NCI-H2081 treated with DMSO at 0.1 percent for 48 hours (cell line): Measurements from ENCODE around the gene CFP.
"Not testable (repeated sequence)": the region's sequence is repeated elsewhere in the genome, so short reads cannot be mapped to it uniquely, and the experiment has no call there.

Source experiments
- DNase-seq: peaks from one replicate; lab custom pipeline; 2025; lab: John Stamatoyannopoulos, UW

Gene CFP

GRCh38 chrX:47603125-47603524 lies 26.6 kb downstream of the CFP start:
- DNase-seq: not testable (repeated sequence)

DNA sequence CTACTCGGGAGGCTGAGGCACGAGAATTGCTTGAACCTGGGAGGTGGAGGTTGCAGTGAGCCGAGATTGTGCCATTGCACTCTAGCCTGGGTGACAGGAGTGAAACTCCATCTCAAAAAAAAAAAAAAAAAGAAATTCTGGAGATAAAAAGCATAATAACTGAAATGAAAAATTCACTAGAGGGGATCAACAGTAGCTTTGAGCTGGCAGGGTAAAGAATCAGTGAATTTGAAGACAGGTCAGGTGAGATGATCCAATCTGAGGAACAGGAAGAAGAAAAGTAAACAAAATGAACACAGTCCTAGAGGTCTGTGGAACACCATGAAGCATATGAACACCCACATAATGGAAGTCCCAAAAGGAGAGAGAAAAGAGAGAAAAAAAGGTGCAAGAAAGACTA lies 32.5 kb downstream of the CFP start:
- DNase-seq: no peak

DNA sequence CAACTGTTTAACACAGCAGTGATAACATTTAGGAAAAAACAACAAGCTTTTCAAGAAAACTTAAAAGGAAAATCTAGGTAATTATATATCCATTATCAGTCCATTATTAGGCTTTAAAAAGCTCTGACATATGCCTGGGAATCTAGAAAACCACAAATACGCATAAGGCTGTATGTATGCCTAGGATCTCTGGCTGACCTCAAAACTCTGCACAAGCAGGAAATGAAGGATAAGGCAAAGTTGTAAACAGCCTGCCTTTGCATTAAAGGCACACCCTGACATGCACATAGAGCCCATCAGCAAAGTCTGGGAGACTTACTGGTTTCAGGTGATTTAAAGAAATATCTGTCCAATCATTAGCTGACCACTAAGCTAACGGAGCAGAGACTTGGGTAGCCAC lies 33.5 kb downstream of the CFP start:
- DNase-seq: no peak

- no peak for DNase-seq
Observed at GRCh38 chrX:47595716-47596251, 33.9 kb downstream of the CFP start.

DNA sequence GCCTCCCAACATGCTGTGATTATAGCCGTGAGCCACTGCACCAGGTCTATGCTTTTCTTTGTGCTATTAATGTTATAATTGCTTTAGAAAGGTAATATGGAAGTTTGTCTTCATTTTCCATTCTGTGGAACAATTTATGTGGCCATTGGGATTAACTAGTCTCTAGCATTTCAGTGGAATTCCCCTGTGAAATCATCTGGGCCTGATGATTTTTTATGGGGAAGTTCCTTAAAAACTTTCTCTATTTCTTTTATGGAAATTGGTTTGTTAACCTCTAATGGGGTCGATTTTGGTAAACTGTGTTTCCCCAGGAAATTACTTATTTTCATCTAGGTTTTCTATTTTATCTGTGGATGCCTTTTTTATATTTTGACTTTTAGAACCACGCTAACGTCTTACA lies 36.2 kb downstream of the CFP start:
- DNase-seq: no peak

DNA sequence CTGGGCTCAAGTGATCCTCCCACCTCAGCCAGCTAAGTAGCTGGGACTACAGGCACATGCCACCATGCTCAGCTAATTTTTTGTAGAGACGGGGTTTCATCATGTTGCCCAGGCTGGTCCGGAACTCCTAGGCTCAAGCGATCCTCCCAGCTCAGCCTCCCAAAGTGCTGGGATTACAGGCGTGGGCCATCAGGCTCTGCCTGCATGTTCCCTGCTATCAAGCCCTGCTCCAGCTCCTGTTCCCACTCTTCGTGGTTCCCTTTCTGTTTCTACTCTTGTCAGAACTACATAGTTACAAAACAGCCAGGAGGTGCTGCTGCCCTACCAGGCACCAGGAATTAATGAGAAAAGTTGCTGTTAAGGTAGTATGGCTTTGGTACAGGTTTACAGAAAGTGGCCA lies 38.7 kb downstream of the CFP start:
- no peak for DNase-seq

GRCh38 chrX:47587906-47588735 lies 41.6 kb downstream of the CFP start:
- DNase-seq: no peak

DNA sequence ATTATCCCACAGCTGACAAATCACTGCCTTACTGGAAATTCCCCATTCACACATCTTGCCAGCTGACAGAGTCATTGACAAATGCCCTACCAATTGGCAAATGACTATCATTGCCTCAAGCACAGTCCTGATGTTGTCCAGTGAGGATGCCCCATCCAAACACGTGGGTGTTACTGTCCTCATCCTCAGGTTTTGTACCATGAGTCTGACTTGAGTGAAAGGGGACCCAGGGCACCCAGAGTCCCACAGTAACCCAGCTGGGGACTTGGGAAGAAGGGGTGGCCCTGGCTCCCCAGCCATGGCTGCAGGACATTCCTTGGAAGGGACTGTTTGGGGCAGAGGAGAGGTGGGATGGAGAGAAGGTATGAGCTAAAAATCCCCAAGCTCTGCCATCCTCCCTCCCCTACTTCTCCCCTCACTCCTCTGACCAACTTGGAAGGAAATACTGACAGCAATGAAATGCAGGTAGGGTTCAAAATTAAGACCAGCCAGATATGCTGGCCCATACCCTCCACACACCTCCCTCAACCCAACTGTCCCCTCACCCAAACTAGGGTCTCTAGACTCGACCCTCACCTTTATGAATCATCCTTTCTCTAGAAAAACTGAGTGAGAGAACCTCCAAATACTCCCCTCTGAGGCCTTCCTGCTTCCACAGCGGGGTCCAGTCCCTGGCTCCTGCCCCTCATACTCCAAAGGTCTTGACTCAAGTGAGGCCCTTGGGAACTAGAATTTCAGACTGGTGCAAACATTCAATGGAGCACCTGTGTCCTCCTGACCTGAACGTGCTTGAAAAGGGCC lies 42.4 kb downstream of the CFP start:
- no peak for DNase-seq

DNA sequence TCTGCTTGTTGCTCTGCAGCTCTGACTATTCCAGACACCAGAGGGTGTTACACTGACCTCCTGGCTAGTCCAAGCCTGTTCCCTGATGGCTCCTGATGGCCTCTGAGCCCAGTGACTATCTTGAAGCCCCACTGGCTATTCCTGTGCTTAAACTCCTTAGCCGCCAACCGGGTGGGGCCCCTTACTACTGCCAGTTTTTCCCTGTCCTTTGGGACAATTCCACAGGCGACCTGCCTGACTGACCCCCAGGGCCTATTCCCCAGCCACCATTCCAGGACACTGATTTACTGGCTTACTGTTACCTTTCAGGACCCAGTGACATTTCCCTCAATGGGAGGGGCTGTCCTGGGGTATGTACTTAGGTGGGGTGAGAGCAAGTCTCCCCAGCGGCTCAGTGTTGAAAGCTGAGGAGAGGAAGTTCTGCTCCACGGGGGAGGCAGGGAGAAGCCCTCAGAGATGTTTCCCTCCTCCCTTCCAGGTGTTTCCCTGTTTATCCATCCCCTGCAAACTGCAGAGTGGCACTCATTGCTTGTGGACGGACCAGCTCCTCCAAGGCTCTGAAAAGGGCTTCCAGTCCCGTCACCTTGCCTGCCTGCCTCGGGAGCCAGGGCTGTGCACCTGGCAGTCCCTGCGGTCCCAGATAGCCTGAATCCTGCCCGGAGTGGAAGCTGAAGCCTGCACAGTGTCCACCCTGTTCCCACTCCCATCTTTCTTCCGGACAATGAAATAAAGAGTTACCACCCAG lies 43.5 kb downstream of the CFP start:
- DNase-seq: no peak

- no peak for DNase-seq
Observed at GRCh38 chrX:47585273-47585672, 44.5 kb downstream of the CFP start.

DNA sequence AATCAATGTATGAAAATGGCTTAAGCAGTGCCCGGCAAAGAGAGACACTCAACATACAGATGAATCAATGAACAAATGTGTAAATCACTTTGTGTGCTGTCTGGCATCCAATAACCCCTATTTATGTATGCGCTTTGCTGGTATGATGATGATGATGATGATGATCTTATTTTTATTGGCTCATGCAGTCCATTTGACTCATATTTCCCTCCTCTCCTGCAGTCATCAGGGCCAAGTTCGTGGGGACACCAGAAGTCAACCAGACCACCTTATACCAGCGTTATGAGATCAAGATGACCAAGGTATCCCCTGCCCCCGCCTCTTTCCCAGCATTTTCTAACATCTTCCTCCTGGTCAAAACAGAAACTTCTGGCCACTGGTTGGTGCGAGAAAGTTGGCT lies 45.0 kb downstream of the CFP start:
- no peak for DNase-seq

GRCh38 chrX:47583240-47583861 lies 46.4 kb downstream of the CFP start:
- DNase-seq: no peak

- DNase-seq: no peak
Observed at GRCh38 chrX:47581731-47582647, 47.7 kb downstream of the CFP start, which contains the start of gene TIMP1. Gene TIMP1 (plus strand): TSS chrX:47582436. CDS start chrX:47583416, 980 bp downstream.

DNA sequence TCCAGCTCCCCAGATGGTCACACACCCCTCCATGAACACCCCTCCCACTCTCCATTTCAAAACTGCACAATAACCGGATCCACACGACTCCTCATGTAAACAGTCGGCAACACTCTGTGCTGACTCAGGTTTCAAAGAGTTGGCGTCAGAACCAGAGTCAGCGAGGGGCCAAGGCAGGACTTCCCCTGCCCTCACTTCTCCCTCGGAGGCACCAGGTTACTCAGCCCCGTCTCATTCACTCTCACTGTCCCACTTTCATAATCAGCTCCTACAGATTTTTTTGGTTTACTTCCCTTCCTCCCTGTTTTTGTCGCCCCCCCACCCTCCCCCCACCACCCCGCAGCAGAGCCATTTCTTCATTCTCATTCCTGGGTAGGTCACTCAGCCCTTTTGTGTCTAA lies 50.2 kb downstream of the CFP start:
- DNase-seq: no peak

DNA sequence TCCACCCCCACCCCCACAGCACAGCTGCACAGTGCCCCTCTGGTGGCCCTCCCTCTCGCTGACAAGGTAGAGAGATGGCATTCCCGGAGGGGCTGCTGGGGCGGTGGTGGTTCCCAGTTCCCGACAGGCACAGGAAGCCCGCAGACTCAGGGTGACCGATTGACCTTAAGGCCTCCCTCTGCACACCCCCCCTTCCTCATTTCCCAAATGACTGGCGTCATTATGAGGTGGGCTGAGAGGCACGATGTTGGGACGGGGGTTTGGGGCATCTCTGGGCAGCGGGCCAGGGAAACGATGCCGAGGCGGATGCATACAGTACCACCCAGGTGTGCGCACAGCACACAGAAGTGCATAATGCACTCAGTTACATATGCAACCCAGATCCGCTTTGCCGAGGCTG lies 51.0 kb downstream of the CFP start:
- DNase-seq: no peak

DNA sequence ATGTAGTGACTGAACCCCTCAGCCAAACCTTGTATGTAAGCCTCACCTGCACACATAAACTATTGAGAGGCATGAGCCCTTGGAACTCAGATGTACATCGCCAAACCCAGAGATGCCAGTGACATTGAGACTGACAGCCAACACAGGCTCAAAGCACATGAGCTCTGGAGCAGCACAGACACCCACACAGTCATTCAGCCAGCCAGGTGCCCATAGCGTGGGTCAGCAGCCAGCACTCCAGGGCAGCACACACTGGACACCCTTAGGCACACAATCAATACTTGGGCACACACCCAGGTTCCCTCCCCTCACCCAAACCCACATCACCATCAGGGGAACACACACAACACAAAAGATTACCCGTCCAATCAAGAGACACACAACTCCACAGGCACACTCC lies 51.8 kb downstream of the CFP start:
- no peak for DNase-seq

DNA sequence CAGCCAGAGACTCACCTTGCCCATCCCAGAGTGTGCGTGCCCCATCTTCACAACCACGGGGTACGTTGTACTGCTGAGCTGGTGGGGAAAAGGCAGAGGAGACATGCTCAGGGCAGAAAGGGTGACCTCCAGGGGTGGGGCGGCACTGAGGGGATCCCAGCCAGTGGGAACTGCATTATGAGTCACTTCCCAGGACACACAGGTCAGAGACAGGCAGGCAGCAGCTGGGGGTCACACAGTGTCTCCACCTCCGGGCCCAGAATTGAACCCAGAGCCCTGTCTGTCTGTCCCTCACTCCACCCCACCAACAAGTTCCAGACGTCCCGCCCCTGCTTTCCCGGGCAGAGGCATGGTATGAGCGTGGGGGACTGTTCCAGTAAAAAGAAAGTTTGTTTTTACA lies 52.3 kb downstream of the CFP start:
- DNase-seq: no peak

DNA sequence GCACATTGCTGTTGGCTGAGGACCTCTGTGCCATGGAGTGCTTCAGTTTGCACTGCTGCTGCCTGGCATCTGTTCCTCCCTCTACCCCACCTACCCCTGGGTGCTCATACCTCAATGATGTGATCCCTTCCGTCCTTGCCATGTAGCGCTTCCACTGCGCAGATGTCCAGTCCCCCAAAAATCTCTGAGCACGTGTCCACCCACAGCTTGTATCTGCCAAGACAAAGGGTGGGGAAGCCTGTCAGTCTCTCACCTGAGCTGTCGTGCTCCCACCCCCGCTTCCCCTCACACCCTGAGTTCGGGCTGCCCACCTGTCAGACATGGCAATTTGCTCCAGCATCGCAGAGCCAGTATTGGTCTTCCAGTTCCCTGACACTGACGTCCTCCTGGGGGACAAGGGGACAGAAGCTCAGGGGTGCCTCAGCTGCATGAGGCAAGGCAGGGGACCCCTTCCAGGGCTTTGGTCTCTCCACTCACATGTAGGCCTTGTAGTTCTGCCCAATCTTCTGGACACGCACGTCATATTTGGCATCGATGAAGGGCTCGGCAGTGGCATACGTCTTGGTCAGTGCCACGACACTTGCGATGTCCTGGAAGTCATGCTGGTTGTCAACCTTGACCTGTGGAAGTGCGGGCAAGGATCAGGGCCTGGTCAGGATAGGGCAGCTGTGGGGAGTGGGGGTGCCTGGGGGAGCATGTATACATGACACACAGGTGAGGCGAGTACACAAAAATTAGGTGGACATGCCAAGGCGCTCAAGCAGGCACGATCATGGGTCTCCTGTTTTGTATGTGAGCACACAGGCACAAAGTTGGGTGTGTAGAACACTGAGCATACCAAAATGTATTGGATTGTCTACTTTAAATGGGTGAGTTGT lies 53.5 kb downstream of the CFP start:
- DNase-seq: no peak

DNA sequence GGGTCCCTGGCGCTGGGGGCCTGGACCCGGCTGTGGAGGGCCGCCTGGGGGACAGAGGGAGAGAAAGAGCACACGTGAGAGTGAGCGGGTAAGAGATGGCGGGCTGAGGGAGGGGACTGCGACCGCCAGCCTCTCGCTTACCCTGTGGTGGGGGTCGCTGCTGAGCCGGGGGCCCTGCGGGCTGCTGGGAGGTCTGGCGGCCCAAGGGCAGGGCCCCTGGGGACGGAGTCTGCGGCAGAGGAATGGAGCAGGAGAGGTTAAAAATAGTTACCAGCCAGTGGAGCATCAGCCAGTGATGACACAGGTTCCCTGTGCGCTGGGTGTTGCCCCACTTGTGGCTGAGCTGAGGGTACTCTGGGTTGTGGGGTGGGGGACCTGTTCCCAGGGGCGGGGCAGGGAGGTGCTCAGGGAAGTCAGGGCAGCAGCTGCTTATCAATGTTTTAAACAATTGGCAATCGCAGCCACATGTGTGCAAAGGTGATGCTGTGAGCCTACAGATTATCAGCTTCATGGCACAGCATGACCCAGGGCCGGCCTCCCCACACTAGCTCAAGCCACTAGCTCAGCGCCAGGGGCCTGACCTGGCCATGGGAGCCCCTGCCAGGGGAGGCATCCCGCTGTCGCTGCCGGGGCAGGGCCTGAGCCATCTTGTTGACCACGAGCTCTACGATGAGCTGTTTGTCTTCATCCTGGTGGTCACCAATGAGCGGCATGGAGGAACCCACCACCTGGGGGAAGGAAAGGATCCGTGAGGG lies 55.0 kb downstream of the CFP start:
- DNase-seq: no peak
